Coronary artery (tissue), 2 donors: ENCODE results near the gene PHKA2.

Experiments used
- DNase-seq: peaks from one replicate; pipeline ENCODE4 v3.0.0-alpha.2; 2017; ENCODE audit warnings: low spot score
- H3K27ac ChIP-seq, 2 donors: fragments of 200-600 bp; sonication (generic); one replicate each; pipeline ENCODE4 v1.5.1; 2016 to 2019
- H3K4me3 ChIP-seq: fragments of 200-600 bp; sonication (generic); 2 replicates; pipeline ENCODE4 v1.5.1; 2016; ENCODE audit warnings: mild to moderate bottlenecking, moderate library complexity
- TF ChIP-seq, protein P1 (sequence below): fragments of 200-600 bp; sonication (generic); IDR thresholded peaks from one replicate; pipeline ENCODE4 v1.5.1; 2019; ENCODE audit warnings: antibody characterized with exemption

The PHKA2 gene

DNA sequence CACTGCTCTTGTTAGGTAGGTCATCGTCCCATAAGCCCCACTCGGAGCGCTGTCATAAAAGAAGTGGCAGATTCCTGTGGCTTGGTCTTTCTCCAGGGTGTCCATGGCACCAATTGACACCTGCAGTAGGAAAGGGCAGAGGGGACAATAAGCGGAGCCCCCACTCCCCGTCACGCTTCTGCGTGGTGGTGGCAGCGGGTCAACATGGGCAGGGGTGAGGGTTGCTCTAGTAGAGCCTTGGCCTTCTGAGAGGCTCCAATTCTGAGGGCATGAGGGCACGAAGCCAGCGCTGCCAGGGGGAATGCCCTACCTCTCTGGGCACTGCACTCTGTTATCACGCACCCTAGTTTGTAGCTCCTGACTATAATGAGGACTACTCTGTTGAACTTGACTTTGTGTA, 90.4 kb downstream of the PHKA2 start:
- no peak for DNase-seq
- peak overlapping the region in 1 of 2 donors; percentile 86 for H3K27ac ChIP-seq
- no peak overlapping the region for H3K4me3 ChIP-seq
- TF ChIP-seq, protein P1, sequence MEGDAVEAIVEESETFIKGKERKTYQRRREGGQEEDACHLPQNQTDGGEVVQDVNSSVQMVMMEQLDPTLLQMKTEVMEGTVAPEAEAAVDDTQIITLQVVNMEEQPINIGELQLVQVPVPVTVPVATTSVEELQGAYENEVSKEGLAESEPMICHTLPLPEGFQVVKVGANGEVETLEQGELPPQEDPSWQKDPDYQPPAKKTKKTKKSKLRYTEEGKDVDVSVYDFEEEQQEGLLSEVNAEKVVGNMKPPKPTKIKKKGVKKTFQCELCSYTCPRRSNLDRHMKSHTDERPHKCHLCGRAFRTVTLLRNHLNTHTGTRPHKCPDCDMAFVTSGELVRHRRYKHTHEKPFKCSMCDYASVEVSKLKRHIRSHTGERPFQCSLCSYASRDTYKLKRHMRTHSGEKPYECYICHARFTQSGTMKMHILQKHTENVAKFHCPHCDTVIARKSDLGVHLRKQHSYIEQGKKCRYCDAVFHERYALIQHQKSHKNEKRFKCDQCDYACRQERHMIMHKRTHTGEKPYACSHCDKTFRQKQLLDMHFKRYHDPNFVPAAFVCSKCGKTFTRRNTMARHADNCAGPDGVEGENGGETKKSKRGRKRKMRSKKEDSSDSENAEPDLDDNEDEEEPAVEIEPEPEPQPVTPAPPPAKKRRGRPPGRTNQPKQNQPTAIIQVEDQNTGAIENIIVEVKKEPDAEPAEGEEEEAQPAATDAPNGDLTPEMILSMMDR: no peak

DNA sequence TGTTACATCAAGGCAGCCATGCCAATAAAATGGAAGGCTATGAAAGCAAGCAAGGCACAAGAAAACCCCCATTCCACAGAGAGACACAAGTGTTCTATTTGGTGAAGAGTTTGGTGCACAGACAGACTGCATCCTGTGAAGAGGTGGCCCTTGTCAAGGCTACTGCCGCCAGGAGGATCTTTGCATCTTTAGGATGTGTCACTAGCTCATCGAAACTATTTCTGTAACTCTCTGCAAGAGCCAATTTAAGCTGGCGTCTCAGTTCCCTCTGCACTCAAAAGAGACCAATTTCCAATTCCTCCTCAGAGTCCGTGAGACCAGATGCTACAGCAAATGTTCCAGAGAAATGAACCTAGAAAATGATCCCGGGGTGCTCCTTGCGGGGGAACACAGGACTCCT, 91.0 kb downstream of the PHKA2 start:
- TF ChIP-seq, protein P1: no peak
- Histone ChIP-seq H3K4me3 (no peak overlapping the region), H3K27ac (no peak overlapping the region)
- DNase-seq: no peak

DNA sequence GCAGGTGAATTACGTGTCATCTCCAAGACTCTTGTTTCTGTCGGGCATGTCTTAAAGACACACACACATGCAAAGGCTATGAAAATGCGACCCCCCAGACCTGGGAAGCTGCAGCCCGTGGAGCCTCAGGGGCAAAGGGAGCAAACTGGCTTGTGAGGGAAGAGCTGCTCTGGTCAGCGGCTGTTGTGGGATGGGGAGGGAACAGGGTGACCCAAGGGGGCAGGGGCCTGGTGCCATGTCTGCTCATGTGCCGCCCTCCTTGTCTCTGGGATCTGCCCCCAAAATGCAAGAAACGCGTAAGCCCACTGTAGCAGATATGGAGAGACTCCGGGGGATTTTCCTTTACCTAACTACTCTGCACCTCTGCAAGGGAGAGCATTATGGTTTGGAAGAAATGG, 92.4 kb downstream of the PHKA2 start:
- TF ChIP-seq, protein P1: no peak
- Histone ChIP-seq H3K4me3 (no peak overlapping the region), H3K27ac (no peak overlapping the region)
- DNase-seq: no peak

DNA sequence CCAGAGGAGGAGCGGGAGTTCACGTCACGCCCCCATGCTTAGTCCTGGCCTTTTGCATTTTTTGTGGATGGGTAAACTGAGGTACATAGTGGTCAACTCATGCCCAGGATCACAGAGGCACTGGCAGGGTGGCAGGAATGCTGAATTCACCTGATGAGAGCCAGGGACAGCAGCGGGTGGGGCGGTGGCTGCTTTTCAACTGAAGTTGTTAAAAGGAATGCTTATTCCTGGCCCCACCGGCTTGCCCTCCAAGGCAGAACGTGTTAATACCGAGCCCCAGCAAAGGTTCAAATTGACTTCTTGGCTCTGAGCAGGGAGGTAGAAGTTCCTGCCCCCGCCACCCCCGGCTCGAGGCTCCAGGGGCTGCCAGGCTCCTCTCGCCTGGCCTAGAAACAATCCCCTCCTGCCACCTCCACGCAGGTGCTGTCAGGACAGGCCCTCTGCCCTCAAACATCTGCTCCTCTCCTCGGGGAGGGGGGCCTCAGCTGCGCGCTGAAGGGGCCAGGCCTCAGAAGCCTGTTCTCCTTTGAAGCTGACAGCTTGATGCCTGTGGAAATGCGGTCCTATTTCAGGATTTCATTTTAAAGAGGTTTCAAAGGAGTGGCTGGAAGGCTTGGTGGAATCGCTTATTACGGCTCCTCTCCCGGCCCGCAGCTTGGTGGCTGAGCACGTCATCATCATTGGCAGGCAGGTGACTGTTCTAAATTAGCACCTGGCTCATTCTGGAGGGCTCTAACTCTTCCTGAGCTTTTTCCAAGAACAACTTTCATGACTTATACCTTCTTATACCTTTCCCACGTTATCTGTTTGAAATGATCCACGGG, 93.0 kb downstream of the PHKA2 start:
- no peak for DNase-seq
- TF ChIP-seq, protein P1: no peak
- H3K27ac ChIP-seq: no peak overlapping the region
- H3K4me3 ChIP-seq: no peak overlapping the region

DNA sequence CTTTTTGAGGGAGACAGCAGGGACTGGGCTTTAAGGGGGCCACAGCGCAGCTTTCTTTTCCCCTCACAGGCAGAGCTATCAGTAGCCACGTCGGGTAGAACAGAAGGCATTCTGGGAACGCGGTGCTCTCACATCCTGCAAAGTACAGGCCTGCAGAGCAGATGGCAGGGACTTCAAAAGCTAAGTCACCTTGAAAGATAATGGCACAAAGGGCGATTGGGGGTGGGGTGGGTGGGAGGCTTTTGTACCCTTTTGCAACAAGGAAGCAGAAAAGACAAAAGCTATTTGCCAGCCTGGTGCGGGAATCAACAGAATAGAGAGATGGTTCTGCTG, 93.9 kb downstream of the PHKA2 start:
- H3K4me3 ChIP-seq: no peak overlapping the region
- DNase-seq: no peak
- TF ChIP-seq, protein P1: no peak
- H3K27ac ChIP-seq: no peak overlapping the region

DNA sequence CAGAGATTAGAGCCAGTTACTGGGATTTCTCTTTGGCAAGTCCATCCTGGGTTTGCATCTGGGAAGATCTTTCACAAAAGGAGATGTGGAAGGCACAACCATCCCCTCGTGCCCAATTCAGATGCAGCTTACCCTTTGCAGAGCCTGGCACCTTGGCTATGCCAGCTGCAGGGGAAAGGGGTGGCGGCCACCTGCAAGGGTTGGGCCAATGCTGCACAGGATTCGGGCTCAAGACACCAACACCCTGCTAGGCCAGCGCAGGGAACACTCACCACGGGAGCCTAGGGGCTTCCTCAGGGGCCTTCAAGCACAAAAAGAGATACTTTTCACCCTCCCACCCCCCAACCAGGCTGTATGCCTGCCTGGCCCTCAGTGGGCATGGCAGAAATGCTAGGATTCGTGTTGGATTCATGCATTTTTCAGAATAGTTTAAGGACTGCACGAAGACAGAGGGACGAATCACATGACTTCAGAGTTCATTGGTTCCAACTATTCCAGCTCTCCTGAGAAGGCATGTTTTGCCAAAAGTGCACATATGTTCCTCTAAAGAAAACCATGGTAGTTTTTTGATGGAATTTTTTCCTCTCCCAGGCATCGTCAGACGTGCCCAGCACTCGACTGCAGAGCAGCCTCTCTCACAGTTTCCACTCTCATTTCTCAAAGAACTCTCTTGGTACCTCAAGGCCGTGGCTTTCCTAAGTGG, 94.4 kb downstream of the PHKA2 start:
- no peak for DNase-seq
- Histone ChIP-seq H3K4me3 (no peak overlapping the region), H3K27ac (no peak overlapping the region)
- TF ChIP-seq, protein P1: no peak

DNA sequence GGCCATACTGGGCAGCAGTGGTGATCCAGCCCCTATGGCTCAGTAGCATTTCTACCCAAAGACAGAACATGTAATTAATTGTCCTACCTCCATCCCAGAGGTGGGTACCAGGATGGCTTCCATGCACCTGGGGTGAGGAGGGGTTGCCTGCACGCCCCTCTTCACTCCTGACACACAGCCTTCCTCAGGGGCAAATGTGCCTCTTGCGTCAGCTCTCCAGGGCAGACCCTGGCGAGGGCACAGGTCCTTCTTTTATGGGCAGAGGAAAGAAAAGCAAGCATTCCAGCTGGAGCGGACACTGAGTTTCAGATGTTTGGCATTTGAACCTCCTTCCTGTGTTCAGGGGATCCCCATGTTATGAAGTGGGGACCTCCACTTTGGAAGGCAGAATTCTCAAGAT, 95.6 kb downstream of the PHKA2 start:
- TF ChIP-seq, protein P1: no peak

More for the DNA sequence above, 95.6 kb downstream of the PHKA2 start:
- H3K27ac ChIP-seq: peak overlapping the region; percentile 84 to 91
- no peak overlapping the region for H3K4me3 ChIP-seq
- DNase-seq: no peak
